ENCODE data around the gene SEPHS2.

SEPHS2 gene

DNA sequence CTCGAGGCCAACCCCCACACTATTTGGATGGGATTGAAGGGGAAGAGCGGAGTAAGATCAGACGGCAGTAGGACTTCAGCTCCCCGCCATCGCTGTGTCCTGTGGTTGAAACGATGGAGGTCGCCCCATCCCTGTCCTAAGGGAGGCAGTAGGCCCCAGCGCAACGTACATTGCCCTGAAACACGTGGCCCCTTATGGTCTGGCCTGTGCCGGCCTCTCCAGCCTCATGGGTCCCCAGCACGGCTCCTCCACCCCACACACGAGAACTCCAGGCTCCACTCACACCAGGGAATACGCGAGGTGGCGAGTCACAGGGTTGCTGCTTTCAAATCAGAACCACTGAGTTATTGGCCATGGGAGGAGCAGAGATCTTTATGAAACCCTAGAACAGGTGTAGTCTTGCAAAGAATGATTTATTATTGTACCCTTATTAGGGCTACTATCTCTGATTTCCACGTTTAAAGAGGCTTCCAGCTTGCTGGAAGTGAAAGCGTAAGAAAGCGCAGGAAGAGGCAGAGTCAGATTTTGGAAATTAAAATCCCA, 15.2 kb downstream of the SEPHS2 start:
- DNase-seq (ENCODE audit: low read depth in 3 of 3, low spot score in 1 of 3), result no peak

DNA sequence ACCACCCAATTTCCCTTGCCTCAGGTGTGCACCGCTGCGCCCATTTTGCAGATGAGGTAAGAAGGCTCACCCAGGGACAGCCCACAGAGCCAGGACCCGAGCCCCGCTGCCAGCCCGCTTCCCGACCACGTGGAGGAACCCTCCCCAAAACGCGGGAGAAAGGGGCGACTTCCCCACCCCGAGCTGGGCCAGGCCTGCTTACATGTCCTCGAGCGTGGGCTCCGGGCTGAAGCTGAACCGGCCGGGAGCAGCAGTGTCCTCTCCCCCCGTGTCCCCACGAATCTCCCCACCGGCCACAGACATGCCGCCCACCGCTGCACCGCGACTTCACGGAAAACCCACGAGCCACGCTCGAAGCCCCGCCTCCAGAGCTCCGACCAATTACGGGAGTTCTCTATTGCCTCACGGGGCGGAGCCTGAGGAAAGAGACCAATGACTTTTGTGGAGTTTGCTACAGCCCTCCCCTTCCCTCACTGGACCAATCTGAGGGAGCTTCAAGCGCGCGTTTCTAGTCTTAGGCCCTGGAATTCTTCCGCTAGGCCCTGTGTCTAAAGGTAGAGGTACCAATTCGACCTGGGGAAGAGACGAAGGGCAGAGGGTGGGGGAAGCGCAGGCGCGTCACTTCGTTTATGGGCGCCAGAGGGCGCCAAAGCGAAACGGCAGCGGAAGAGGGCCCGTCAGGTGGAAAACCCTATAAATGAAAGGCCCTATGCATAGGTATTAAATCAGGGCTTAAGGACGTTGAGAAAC, 15.8 kb downstream of the SEPHS2 start, which contains the start of gene DCTPP1:
Gene DCTPP1 (minus strand): TSS at position 353 of the 750 bp plus-strand sequence. CDS start 50 bp downstream, at position 303.
- DNase-seq (ENCODE audit: low read depth in 3 of 3, low spot score in 1 of 3), result peak; percentile 86 to 95 (median 90)

DNA sequence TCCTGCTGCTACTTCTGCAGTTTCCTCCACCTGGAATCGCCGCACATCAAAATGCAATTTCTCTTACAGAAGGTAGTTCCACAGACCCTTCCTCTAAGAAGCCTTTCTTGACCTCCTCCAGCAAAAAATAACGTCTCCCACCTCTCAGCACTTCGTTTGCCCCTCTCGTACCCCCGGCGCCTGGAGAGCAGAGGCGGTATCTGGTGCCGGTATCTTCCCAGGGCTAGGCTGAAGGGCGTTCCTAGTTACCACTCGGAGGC, 16.3 kb downstream of the SEPHS2 start:
- no peak for DNase-seq (ENCODE audit: low read depth in 3 of 3, low spot score in 1 of 3)

DNA sequence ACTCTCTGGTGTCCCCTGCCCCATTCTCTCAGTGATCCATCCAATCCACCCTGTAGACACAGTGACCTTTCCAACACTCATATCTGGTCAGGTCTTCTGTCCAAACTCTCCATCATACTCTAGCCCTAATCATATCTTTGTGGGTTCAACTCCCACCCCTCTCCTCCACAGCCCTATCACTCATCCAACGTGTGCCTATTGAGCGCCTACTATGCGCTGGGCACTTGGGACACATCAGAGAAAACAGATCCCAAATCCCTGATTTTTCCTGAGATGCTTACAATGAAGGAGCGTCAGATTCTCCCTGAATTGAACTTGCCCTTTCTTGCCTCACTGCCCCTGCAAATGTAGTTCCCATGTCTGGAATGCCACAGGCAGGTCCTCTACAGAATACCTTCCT, 17.6 kb downstream of the SEPHS2 start:
- no peak for DNase-seq (ENCODE audit: low read depth in 3 of 3, low spot score in 1 of 3)

DNA sequence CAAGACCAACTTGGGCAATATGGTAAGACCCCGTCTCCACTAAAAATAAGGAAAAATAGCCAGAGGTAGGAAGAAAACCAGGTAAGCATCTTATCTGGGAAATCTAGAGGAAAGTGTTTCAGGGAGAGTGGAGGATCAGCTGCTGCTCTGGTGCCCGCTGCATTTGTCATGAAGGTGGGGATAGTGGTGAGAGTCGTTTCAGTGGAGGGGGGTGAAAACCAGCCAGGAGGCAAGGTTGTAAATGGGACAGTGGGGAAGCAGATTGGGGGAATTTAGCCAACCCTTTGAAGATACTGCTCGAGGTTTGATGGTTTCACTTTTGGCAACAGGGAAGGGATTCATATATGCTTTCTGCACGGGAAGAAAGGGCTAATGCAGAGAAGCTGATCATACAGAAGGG, 24.7 kb downstream of the SEPHS2 start:
- DNase-seq (ENCODE audit: low read depth in 3 of 3, low spot score in 1 of 3), result no peak

DNA sequence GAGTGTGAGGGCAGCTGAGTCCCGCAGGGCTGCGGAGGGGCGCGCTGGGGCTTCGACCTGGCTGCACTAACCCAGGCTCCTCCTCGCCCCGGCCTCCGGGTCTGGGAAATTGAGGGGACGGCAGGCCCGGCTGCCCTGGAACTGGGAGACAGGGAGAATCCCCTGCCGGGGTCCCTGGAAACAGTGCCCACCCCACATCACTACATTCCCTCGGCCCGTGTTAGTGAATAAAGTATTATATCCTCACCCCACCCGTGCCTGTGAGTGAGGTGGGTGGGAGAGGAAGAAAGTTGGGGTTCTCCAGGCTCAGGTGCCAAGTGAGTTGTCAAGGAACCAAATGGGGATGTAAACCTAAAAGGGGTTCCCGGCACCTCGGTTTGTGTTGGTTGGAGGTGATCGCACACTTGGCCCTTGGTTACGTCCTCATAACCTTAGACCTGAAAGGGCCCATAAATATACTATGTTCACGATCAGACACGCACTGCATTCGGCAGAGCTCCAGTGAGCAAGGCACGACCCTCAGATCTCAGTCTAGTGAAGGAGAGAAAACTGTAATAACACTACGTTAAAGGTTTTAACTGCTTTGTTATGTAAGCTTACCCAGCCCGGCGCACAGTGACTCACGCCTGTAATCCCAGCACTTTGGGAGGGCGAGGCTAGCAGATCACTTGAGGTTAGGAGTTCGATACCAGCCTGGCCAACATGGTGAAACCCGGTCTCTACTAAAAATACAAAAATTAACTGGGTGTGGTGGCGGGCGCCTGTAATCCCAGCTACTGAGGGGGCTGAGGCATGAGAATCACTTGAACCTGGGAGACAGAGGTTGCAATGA, 27.1 kb downstream of the SEPHS2 start:
- no peak for DNase-seq (ENCODE audit: low read depth in 3 of 3, low spot score in 1 of 3)

- peak; percentile 74 to 82 (median 74) for DNase-seq (ENCODE audit: low read depth in 3 of 3, low spot score in 1 of 3)
Measured at GRCh38 chr16:30417529-30418349, 27.9 kb downstream of the SEPHS2 start.

DNA sequence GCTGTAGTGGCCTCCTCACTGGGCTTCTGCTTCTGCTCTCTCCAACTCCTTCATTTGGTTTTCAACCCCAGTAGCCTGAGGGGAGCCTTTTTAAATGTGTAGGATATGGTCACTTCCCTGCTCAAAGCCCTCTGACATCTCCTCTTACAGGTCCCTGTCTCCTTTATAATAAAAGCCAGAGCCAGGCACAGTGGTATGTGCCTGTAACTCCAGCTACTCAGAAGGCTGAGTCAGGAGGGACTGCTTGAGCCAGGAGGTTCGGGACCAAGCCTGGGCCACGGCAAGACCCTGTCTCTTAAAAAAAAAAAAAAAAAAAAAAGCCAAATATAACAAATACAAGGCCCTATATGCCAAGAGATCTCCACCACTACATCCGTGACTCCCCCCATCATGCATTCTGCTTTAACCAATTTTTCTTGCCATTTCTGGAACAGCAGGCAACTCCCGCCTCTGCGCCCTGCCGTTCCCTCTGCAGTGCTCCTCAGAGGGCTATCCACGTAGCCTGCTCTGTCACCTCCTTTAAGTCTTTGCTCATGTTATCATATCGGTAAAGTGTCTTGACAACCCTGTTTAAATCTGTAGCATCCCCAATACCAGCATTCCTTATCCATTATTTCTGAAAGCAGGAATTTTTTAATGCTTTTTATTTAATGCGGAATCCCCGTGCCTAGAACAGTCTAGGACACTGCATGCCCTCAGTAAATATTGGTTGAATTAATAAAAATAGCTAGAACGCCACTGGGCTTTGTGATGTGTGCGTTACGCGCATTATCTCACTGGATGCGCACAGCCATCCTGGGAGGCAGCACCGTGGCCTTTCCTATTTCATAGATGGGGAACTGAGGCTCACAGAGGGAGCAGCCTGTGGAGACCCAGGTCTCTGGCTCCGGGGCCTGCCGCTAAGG, 28.8 kb downstream of the SEPHS2 start:
- DNase-seq (ENCODE audit: low read depth in 3 of 3, low spot score in 1 of 3), result no peak

DNA sequence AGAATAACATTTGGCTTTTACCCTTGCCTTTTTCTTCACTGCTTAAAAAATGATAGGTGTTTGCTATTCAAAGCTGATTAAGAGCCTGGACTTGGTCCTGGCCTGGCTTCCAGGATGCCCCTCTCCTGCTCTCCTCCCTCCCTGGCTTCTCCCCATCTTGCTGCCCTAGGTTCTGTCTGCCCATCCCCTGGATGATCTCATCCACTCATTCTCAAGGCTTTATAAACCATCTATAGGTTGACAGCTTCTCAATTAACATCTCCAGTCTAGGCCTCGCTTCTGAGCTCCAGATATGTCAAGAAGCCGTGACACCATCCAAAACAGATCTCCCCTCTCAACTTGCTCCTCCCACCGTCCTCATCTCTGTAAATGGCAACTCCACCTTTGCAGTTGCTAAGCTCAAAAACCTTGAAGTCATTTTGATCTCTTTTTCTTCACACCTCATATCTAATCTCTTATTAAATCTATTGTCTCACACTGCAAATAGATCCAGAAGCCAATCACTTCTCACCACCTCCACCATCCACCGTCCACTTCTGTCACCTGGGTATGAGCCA, 29.5 kb downstream of the SEPHS2 start:
- DNase-seq (ENCODE audit: low read depth in 3 of 3, low spot score in 1 of 3), result no peak

GRCh38 chr16:30414159-30414558, 31.5 kb downstream of the SEPHS2 start:
- no peak for DNase-seq (ENCODE audit: low read depth in 3 of 3, low spot score in 1 of 3)

DNA sequence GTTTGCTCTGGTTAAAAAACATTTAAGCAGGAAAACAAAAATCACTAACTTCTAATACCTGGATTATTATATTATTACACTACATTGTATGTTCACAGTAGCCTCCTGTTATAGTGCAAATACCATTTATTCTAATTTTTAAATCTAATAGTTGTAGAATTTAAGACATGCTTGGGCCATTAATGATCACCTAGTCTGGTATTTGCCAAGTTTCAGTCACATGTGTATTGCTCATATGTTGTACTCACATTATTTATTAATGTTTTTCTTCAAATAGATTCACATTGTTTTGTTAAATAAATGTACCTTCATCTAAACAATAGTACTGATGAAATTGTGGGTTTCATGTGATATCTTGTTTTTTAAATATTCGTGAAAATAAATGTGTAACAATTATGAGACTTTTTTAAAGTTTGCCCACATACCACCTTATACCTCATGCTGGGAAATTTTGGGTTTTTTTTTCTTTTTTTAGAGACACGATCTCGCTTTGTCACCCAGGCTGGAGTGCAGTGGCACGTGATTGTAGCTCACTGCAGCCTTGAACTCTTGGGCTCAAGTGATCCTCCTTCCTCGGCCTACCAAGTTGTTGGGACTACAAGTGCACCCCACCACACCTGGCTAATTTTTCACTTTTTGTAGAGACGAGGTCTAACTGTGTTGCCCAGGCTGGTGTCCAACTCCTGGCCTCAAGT, 32.4 kb downstream of the SEPHS2 start:
- no peak for DNase-seq (ENCODE audit: low read depth in 3 of 3, low spot score in 1 of 3)

DNA sequence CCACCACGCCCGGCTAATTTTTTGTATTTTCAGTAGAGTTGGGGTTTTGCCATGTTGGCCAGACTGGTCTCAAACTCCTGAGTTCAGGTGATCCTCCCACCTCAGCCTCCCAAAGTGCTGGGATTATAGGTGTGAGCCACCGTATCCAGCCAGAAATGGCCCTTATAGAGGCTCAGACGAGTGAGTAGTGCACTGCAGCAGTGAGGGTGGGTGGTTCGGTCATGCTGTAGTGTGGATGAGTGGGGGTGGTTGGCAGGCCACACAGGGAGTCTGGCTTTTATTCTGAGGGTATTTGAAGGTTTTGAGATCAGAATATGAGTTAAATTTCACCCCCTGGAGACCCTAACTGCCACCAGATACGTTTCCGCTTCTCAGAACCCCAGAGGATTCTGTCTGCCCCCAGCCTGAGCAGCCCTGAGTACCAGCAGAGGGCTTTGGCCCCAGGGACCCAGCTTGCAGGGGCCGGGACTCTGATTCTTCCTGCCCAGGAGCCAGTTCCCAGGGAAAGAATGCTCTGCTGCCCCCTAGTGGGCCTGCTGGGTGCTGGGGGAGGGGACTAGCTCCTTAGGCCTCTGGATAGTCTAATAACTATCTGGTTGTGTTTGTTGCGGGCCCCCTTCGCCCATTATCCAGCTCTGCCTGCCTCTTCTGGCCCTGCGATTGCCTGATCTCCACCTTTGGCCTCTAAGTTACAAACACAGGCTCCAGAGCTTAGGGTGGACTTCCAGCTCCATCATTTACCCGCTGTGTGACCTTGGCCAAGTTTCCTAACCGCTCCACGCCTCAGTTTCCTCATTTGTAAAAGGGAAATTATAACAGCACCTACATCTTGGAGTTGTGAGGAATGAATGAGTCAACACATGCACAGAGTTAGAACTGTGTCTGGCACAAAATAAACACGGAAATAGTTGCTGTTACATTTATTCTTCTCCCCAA, 36.3 kb downstream of the SEPHS2 start:
- DNase-seq (ENCODE audit: low read depth in 3 of 3, low spot score in 1 of 3), result peak; percentile 77 to 92 (median 88)

GRCh38 chr16:30407804-30408534, 37.7 kb downstream of the SEPHS2 start:
- no peak for DNase-seq (ENCODE audit: low read depth in 3 of 3, low spot score in 1 of 3)

DNA sequence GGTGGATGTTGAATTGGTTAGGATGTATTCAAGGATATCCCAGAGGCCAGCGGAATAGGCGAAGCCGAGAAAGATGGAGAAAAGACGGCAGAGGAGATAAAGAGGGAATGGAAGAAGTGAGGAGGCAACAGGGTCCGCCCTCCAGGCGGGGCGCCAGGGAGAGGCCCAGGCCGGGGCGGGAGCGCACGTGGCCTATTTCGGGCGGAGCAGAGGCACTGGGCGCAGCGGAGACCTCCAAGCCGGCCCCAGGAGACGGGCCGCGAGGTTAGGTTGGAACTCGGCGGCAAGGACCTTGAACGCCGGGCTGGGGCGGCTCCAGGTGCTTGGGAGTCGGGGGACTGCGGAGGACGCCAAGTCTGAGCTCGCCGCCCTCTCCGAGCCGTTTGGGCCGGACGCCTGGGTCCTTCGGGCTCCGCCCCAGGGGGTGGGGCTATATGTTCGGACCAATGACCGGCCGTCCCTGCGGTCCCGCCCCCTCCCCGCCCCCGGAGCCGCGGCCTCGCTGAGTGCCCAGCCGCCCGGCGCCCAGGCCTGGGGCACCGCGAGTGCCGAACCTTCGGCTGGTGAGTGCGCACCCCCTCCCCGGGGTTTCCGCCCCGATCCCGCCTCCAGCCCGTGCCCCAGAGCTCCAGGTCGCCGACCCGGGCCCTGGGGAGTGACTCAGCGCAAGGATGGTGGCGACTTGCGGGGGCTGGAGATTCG, 38.4 kb downstream of the SEPHS2 start, which contains the start of gene ZNF771:
Gene ZNF771 (plus strand): TSS at position 505 of the 702 bp plus-strand sequence. CDS start 448 bp downstream, outside the sequence.
- DNase-seq (ENCODE audit: low read depth in 3 of 3, low spot score in 1 of 3), result peak; percentile 71 to 88 (median 73)

DNA sequence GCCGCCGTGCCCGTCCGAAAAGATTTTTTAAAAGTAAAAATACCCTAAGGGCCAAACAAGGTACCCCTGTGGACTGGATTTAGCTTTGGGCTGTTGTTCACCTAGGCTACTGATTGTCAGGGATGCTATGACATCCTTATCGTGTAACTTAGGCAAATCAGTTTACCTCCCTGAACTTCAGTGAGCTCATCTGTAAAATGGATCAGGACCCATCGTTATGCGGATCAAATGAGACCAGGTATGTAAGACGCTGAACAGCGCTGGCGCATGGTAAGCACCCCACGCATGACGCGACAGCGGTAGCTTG, 38.9 kb downstream of the SEPHS2 start:
- DNase-seq (ENCODE audit: low read depth in 3 of 3, low spot score in 1 of 3), result no peak

DNA sequence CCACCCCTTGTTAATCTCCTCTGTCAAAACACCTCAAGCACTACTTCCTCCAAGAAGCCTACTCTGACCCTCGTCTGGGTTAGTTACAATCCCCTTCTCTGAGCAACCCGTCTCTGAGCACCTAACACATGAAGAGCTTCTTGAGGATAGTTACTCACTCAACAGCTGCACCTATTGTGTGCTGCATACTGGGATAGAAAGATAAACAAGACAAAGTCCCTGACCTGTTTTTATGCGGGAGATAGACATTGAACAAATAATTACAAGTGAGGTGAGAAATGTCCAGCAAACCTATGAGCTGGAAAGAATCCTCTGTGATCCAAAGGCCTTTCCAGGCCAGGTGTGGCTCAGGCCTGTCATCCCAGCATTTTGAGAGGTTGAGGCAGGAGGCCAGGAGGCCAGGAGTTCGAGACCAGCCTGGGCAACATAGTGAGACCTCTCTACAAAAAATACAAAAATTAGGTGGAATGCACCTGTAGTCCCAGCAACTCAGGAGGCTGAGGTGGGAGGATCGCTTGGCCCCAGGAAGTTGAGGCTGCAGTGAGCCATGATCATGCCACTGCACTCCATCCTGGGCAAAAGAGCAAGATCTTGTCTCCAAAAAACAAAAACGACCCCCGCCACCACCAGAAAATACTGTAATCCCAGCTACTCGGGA, 43.8 kb downstream of the SEPHS2 start:
- DNase-seq (ENCODE audit: low read depth in 3 of 3, low spot score in 1 of 3), result no peak
